ENCODE results near the gene MYO7A.

MYO7A gene

GRCh38 chr11:77230878-77231605, 103.0 kb downstream of the MYO7A start:
- DNase-seq = no peak

- no peak for DNase-seq
These were observed 103.8 kb downstream of the MYO7A start for GRCh38 chr11:77231800-77232199.

DNA sequence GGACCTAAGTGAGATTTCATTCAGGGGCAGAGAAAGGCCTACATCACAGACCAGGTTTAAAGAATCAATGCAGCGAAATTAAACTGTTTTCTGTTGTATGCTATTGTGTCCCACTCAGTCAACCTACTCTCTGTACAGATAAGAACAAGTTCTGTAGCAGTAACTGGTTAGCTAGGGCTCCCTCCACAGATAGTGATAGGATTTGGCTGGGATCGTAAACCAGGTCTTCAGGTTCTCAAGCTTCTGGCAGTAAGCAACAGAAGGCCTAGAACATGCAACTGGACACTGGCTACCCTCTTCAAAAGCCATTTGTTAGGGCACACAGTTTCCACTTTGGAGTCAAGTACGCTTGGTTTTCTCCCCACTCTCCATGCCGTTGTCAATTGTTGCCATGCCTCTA, 104.2 kb downstream of the MYO7A start:
- no peak for DNase-seq

- DNase-seq = peak; percentile 63
These were observed 105.0 kb downstream of the MYO7A start for GRCh38 chr11:77233011-77233410.

- no peak for DNase-seq
These were observed 108.9 kb downstream of the MYO7A start for GRCh38 chr11:77236901-77237300.

DNA sequence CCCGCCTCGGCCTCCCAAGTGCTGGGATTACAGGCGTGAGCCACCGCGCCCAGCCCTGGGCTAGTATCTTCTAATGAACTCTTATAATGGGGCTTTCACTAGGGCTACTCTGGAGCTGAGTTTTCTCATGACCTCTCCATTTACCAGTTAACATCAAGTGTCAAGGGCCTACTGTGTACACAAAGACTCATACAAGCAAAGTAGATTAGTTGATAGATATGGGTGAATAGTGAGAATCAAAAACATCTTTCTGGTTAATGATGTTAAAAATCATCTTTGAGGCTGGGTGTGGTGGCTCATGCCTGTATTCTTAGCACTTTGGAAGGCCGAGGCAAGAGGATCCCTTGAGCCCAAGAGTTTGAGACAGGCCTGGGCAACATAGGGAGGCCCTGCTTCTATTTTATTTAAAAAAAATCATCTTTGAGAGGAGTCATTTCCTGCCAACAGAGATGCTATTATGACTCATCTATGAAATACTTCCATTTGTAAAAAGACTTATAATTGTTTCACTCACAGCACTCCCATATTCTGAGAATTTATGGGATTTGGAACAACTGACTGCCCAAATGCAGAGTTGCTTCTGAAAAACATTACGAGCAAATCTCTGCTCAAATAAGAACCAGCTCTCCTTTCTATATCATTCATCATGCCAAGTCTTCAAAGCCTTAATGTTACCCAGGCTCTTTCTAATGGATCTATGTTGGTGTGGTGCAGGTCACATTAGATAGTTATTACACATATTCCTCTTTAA, 116.4 kb downstream of the MYO7A start:
- no peak for DNase-seq

GRCh38 chr11:77249427-77249826, 121.4 kb downstream of the MYO7A start:
- DNase-seq = no peak

DNA sequence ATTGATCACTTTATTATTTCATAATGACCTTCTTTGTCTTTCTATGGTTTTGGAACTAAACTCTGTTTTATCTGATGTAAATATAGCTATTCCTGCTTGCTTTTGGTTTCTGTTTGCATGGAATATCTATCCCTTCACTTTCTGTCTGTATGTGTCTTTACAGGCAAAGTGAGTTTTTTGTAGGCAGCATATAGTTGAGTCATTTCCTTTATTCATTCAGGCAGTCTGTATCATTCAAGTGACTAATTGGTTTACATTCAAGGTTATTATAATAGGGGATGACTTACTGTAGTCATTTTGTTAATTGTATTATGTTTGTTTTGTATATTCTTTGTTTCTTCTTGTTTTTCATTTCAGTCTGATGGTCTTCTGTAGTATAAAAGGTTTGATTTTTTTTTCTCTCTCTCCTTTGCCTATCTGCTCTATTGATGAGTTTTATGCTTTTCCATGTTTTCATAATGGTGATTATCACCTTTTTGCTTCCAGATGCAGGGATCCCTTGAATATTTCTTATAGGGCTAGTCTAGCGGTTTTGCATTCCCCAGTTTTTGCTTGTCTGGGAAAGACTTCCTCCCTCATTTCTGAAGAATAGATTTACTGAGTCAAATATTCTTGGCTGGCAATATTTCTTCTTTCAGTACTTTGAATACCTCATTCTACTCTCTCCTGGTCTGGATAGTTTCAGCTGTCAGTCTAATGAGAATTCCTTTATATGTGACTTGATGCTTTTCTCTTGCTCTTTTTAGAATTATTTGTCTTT, 123.0 kb downstream of the MYO7A start:
- DNase-seq = peak; percentile 81

GRCh38 chr11:77252555-77253270, 124.7 kb downstream of the MYO7A start:
- no peak for DNase-seq

- no peak for DNase-seq
These were observed 125.6 kb downstream of the MYO7A start for GRCh38 chr11:77253690-77254089.

- DNase-seq = no peak
These were observed 131.6 kb downstream of the MYO7A start for GRCh38 chr11:77259641-77260040.

- DNase-seq = no peak
These were observed 134.8 kb downstream of the MYO7A start for GRCh38 chr11:77262803-77263202.
